K562 (cell line): ENCODE measurements around the gene AGAP3. TPM values are rescaled to one million over a fixed set of nuclear protein-coding genes. Genes with fewer than 3 reads are reported as not detected.
A peak's percentile ranks its signal among the peaks of the same experiment; 100 is the strongest.

Experiments
- AFF4 ChIP-seq: sonication (generic); formaldehyde crosslinking; IDR thresholded peaks from 2 replicates; pipeline ENCODE4 v1.8.0; 2023; ENCODE audit warnings: mild to moderate bottlenecking, missing genetic modification reagents
- EGR1 ChIP-seq: fragments of 450-650 bp; conservative IDR thresholded peaks from 2 replicates; pipeline ENCODE4 v1.6.1; 2017; ENCODE audit warnings: mild to moderate bottlenecking
- EP400 ChIP-seq: fragments of 450-650 bp; IDR thresholded peaks from 2 replicates; pipeline ENCODE4 v1.6.1; 2017; ENCODE audit warnings: antibody characterized with exemption, mild to moderate bottlenecking, moderate library complexity
- EZH2 ChIP-seq: IDR thresholded peaks from 2 replicates; pipeline ENCODE4 v1.6.1; 2012; ENCODE audit warnings: low read depth, mild to moderate bottlenecking, inconsistent platforms, low read length, borderline replicate concordance
- FOXJ3 ChIP-seq: sonication (generic); formaldehyde crosslinking; IDR thresholded peaks from 2 replicates; pipeline ENCODE4 v1.4.0; 2020; ENCODE audit warnings: mild to moderate bottlenecking, missing genetic modification reagents
- KLF16 ChIP-seq: IDR thresholded peaks from 2 replicates; pipeline ENCODE4 v1.6.1; 2016; ENCODE audit warnings: antibody characterized with exemption
- NCOA2 ChIP-seq, 2 experiments: fragments of 450-650 bp; IDR thresholded peaks; 2 replicates each; pipeline ENCODE4 v1.6.1; 2018; ENCODE audit warnings: mild to moderate bottlenecking in 2 of 2, moderate library complexity in 1 of 2; ENCODE audit not compliant: partially characterized antibody in 2 of 2
- NR2C1 ChIP-seq, 2 experiments: fragments of 450-650 bp; IDR thresholded peaks; 2 replicates each; pipeline ENCODE4 v1.6.1; 2017; ENCODE audit warnings: mild to moderate bottlenecking in 2 of 2, antibody characterized with exemption in 1 of 2, inconsistent platforms in 1 of 2, missing compliant biosample characterization in 1 of 2, missing genetic modification characterization in 1 of 2
- POLR2G ChIP-seq: fragments of 200-400 bp; formaldehyde crosslinking; IDR thresholded peaks from 2 replicates; pipeline ENCODE4 v1.6.1; 2017; ENCODE audit warnings: low read depth, mild to moderate bottlenecking, antibody characterized with exemption, low read length, moderate library complexity
- PRPF4 ChIP-seq: fragments of 200-400 bp; formaldehyde crosslinking; IDR thresholded peaks from one replicate; pipeline ENCODE4 v1.6.1; 2017; ENCODE audit warnings: low read length, low read depth, mild to moderate bottlenecking; ENCODE audit not compliant: insufficient read depth, poor library complexity, severe bottlenecking
- RB1 ChIP-seq: fragments of 450-650 bp; IDR thresholded peaks from 2 replicates; pipeline ENCODE4 v1.6.1; 2017; ENCODE audit warnings: low read depth, mild to moderate bottlenecking
- RBFOX2 ChIP-seq: fragments of 200-400 bp; formaldehyde crosslinking; IDR thresholded peaks from 2 replicates; pipeline ENCODE4 v1.6.1; 2017; ENCODE audit warnings: low read depth, mild to moderate bottlenecking, low read length, moderate library complexity
- SNRNP70 ChIP-seq: fragments of 200-400 bp; formaldehyde crosslinking; optimal IDR thresholded peaks from 2 replicates; pipeline ENCODE3; 2017; ENCODE audit warnings: low read depth, low read length
- ZBTB11 ChIP-seq, 3 experiments: fragments of 200-800 bp in 1 of 3; fragments of 250-450 bp in 1 of 3; fragments of 450-650 bp in 1 of 3; sonication (Bioruptor Pico) in 1 of 3; sonication (Bioruptor generic) in 1 of 3; formaldehyde crosslinking in 1 of 3; IDR thresholded peaks; 2 replicates each; pipeline versions ENCODE4 v1.6.1 to v1.8.0; 2016 to 2022; ENCODE audit warnings: mild to moderate bottlenecking in 2 of 3, missing genetic modification characterization in 2 of 3, missing compliant biosample characterization in 1 of 3, moderate library complexity in 1 of 3
- polyA plus RNA-seq, 8 experiments: library from polyadenylated mRNA; depleted of rRNA in 4 of 8; stranded (reverse) in 5 of 8; unstranded in 3 of 8; fragments of >200 nt; fragmentation: Nextera tagmentation in 2 of 8; fragmentation: Illumina TruSeq in 1 of 8; extraction: Ambion mirVana in 2 of 8; extraction: Trizol in 1 of 8; gene quantifications; 2 replicates each; pipeline versions ENCODE4 v1.2.1 to v1.2.3, GENCODE V29; 2011 to 2014; ENCODE audit warnings: inconsistent platforms in 1 of 8, missing spikeins in 1 of 8
- total RNA-seq, 7 experiments: library from RNA; depleted of rRNA in 6 of 7; stranded (reverse); fragments of >200 nt in 6 of 7; fragmentation: Illumina TruSeq in 2 of 7; extraction: Trizol in 2 of 7; gene quantifications; 2 replicates each; pipeline versions ENCODE4 v1.2.1 to v1.2.3, GENCODE V29; 2011 to 2021; ENCODE audit warnings: low replicate concordance in 1 of 7
- TF ChIP-seq, protein P1 (sequence below): fragments of 450-650 bp; IDR thresholded peaks from 2 replicates; pipeline ENCODE4 v1.6.1; 2017; ENCODE audit warnings: mild to moderate bottlenecking, moderate library complexity
- TF ChIP-seq, protein P2 (sequence below): fragments of 250-450 bp; sonication (Bioruptor Pico); IDR thresholded peaks from 2 replicates; pipeline ENCODE4 v1.4.0; 2020; ENCODE audit warnings: mild to moderate bottlenecking, moderate library complexity

AGAP3 gene
- total and polyA plus RNA-seq, 9 of the 15 experiments (the other 6 are each of a cell fraction or from before 2014, with no cell fraction given), result 3.4 to 208 (median 62.2) TPM

- TF ChIP-seq, protein P1, sequence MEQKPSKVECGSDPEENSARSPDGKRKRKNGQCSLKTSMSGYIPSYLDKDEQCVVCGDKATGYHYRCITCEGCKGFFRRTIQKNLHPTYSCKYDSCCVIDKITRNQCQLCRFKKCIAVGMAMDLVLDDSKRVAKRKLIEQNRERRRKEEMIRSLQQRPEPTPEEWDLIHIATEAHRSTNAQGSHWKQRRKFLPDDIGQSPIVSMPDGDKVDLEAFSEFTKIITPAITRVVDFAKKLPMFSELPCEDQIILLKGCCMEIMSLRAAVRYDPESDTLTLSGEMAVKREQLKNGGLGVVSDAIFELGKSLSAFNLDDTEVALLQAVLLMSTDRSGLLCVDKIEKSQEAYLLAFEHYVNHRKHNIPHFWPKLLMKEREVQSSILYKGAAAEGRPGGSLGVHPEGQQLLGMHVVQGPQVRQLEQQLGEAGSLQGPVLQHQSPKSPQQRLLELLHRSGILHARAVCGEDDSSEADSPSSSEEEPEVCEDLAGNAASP, result no peak
- peak; percentile 79 for TF ChIP-seq EGR1
- TF ChIP-seq SNRNP70, result no peak
- no peak for TF ChIP-seq NR2C1 (IDR thresholded peaks at IDR 0.05)
- TF ChIP-seq NR2C1 (tag; IDR thresholded peaks at IDR 0.05), result peak; percentile 48; the same call in 1 of the 2 replicates
- TF ChIP-seq, protein P2, sequence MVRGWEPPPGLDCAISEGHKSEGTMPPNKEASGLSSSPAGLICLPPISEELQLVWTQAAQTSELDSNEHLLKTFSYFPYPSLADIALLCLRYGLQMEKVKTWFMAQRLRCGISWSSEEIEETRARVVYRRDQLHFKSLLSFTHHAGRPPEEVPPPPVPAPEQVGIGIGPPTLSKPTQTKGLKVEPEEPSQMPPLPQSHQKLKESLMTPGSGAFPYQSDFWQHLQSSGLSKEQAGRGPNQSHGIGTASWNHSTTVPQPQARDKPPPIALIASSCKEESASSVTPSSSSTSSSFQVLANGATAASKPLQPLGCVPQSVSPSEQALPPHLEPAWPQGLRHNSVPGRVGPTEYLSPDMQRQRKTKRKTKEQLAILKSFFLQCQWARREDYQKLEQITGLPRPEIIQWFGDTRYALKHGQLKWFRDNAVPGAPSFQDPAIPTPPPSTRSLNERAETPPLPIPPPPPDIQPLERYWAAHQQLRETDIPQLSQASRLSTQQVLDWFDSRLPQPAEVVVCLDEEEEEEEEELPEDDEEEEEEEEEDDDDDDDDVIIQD (CRISPR knock-in tag), result no peak
- TF ChIP-seq RBFOX2, result peak; percentile 61
- TF ChIP-seq PRPF4, result no peak
- TF ChIP-seq FOXJ3, result no peak
- no peak for TF ChIP-seq KLF16
- TF ChIP-seq POLR2G, result peak; percentile 80
- TF ChIP-seq AFF4, result 0 out of 2 replicates have a peak, but pooled peaks have one; percentile 44
- TF ChIP-seq ZBTB11 (CRISPR knock-in tag; IDR thresholded peaks at IDR 0.05), result peak in 1 of 3 experiments; percentile 87; a peak in 2 of 6 replicates
- no peak for TF ChIP-seq EP400
- peak; percentile 89 for TF ChIP-seq RB1
- TF ChIP-seq NCOA2 (IDR thresholded peaks at IDR 0.05; ENCODE audit: partially characterized antibody in 2 of 2), result no peak
- no peak for TF ChIP-seq EZH2
These were observed 3.0 kb upstream of the AGAP3 start, which contains the start of gene TMUB1 (continued) for GRCh38 chr7:151083071-151083823.
